Testis (tissue), 3 donors: ENCODE results near the gene GALNT17. TPM values are rescaled to one million over a fixed set of nuclear protein-coding genes. Genes with fewer than 3 reads are reported as not detected.

Experiments used
- DNase-seq: peaks from one replicate; pipeline ENCODE4 v3.0.0-alpha.2; 2019
- H3K27ac ChIP-seq, 2 donors: fragments of 200-600 bp; sonication (generic); one replicate each; pipeline ENCODE4 v1.5.1; 2019
- H3K27me3 ChIP-seq: fragments of 200-600 bp; sonication (generic); one replicate; pipeline ENCODE4 v1.5.1; 2019
- H3K36me3 ChIP-seq: fragments of 200-600 bp; sonication (generic); one replicate; pipeline ENCODE4 v1.5.1; 2017; ENCODE audit warnings: low read depth; ENCODE audit errors: missing control alignments
- H3K4me1 ChIP-seq: fragments of 200-600 bp; sonication (generic); one replicate; pipeline ENCODE4 v1.5.1; 2019
- H3K4me3 ChIP-seq, 2 donors: fragments of 200-600 bp; sonication (generic); one replicate each; pipeline ENCODE4 v1.5.1; 2017 to 2019
- H3K9me3 ChIP-seq: fragments of 200-600 bp; sonication (generic); one replicate; pipeline ENCODE4 v1.5.1; 2017
- POLR2A ChIP-seq: fragments of 450-650 bp; IDR thresholded peaks from one replicate; pipeline ENCODE4 v1.6.1; 2017; ENCODE audit warnings: antibody characterized with exemption, mild to moderate bottlenecking, moderate library complexity
- WGBS, 2 donors: methylation state at CpG; one replicate each; pipeline ENCODE4 v1.1.5; 2018; 5-methylcytosine and 5-hydroxymethylcytosine counted together
- intact Hi-C: fragments of 100-400 bp; cut with DNase I; formaldehyde crosslinking; loops from one replicate; pipeline ENCODE4 v1.15.1; 2023; ENCODE audit warnings: low total_unique reads
- polyA plus RNA-seq: library from polyadenylated mRNA; stranded (reverse); fragments of 350-450 nt; fragmentation: Illumina TruSeq; extraction: RNeasy Lipid Tissue Mini Kit (QIAGEN cat#74804); gene quantifications from one replicate; pipeline ENCODE4 v1.2.3, GENCODE V29; 2014; ENCODE audit warnings: low read depth, low replicate concordance; ENCODE audit not compliant: insufficient read depth
- total RNA-seq, 2 donors: library from RNA; depleted of rRNA; stranded (reverse); fragments of >200 nt; gene quantifications; one replicate each; pipeline ENCODE4 v1.2.3, GENCODE V29; 2016
- TF ChIP-seq, protein P1 (sequence below), 3 experiments: fragments of 450-650 bp in 2 of 3; fragments of 200-600 bp in 1 of 3; sonication (generic) in 1 of 3; IDR thresholded peaks; one replicate each; pipeline ENCODE4 v1.5.1; 2016 to 2019; ENCODE audit warnings: antibody characterized with exemption in 3 of 3, mild to moderate bottlenecking in 2 of 3, moderate library complexity in 1 of 3

GALNT17 gene
- total and polyA plus RNA-seq, 3 donors from 2014 or later: 10.9 to 39.1 (median 29.4) TPM

- Histone ChIP-seq H3K4me1 (no peaks in the 10 kb centered on the region), H3K36me3 (no peaks in the 10 kb centered on the region), H3K4me3 (no peak overlapping the region), H3K27me3 (no peaks in the 10 kb centered on the region), H3K9me3 (no peaks in the 10 kb centered on the region), H3K27ac (no peak overlapping the region)
- WGBS, 2 donors: 91 to 96% methylated on average over 3 of the region's 3 CpGs
- intact Hi-C loops: no loop called here
- no peak for DNase-seq
- TF ChIP-seq, protein P1, sequence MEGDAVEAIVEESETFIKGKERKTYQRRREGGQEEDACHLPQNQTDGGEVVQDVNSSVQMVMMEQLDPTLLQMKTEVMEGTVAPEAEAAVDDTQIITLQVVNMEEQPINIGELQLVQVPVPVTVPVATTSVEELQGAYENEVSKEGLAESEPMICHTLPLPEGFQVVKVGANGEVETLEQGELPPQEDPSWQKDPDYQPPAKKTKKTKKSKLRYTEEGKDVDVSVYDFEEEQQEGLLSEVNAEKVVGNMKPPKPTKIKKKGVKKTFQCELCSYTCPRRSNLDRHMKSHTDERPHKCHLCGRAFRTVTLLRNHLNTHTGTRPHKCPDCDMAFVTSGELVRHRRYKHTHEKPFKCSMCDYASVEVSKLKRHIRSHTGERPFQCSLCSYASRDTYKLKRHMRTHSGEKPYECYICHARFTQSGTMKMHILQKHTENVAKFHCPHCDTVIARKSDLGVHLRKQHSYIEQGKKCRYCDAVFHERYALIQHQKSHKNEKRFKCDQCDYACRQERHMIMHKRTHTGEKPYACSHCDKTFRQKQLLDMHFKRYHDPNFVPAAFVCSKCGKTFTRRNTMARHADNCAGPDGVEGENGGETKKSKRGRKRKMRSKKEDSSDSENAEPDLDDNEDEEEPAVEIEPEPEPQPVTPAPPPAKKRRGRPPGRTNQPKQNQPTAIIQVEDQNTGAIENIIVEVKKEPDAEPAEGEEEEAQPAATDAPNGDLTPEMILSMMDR (IDR thresholded peaks at IDR 0.05): no peak
- TF ChIP-seq POLR2A: no peak
These were observed 11.8 kb upstream of the GALNT17 start for GRCh38 chr7:71120096-71120495.

- no peak overlapping the region for H3K27ac ChIP-seq
- H3K27me3 ChIP-seq: no peaks in the 10 kb centered on the region
- intact Hi-C loops: no loop called here
- TF ChIP-seq, protein P1 (IDR thresholded peaks at IDR 0.05): no peak
- TF ChIP-seq POLR2A: no peak
- no peak overlapping the region for H3K4me3 ChIP-seq
- no peaks in the 10 kb centered on the region for H3K4me1 ChIP-seq
- no peaks in the 10 kb centered on the region for H3K36me3 ChIP-seq
- no peak for DNase-seq
- H3K9me3 ChIP-seq: no peaks in the 10 kb centered on the region
- 75 to 79% methylated on average over 3 of the region's 3 CpGs for WGBS, 2 donors
These were observed 2.8 kb upstream of the GALNT17 start for GRCh38 chr7:71129126-71129525.

- no peaks in the 10 kb centered on the region for H3K27me3 ChIP-seq
- H3K9me3 ChIP-seq: no peaks in the 10 kb centered on the region
- no peaks in the 10 kb centered on the region for H3K4me1 ChIP-seq
- DNase-seq: no peak
- no peaks in the 10 kb centered on the region for H3K36me3 ChIP-seq
- intact Hi-C loops: no loop called here
- TF ChIP-seq, protein P1 (IDR thresholded peaks at IDR 0.05): no peak
- TF ChIP-seq POLR2A: no peak
- 32 to 52% methylated on average over 5 of the region's 5 CpGs for WGBS, 2 donors
- H3K4me3 ChIP-seq: no peak overlapping the region
- no peak overlapping the region for H3K27ac ChIP-seq
These were observed 1.8 kb upstream of the GALNT17 start for GRCh38 chr7:71130031-71130679.

DNA sequence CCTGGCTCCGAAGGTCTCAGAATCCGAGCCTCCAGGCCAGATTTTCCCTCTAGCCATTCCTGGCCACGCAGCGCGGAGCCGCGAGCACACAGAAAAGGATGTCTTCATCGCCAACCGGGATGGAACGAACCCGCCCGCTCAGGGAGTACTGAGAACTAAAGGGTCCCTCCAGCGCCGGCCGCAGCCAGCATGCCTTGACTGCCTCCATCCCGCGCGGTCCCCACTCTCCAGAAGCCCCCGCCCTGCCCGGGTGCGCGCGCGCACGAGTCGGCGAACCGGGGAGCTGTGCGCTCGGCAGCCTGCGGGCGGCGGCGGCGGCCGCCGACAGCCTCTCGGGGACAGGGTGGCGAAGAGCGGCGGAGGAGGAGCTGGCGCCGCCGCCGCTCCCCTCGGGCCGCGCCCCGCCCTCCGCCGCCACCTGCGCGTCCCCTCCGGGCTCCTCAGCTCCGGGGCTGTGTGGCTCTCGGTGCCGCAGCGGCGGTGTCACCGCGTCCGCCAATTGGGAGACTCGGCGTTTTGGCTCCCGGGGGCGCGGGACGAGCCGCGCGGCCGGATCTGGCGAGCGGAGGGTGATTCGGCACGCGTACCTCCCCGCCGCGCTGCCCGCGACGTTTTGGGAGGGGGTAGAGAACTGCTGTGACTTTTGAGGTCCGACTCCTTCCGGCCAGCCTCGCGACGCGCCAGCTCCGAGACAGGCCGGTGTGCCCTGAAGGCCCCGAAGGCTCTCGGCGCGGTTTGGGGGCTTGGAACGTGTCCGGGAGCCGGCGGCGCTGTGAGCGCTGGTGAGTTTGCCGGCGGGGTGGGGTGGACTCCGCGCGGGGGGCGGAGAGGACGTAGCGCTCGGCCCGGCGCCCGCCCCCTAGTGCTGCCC is 453 bp upstream of the GALNT17 start:
- TF ChIP-seq, protein P1 (IDR thresholded peaks at IDR 0.05): peak in 2 of 3 experiments; percentile 15 to 47
- no peak for TF ChIP-seq POLR2A
- peak; percentile 83 for DNase-seq
- Histone ChIP-seq H3K36me3 (no peaks in the 10 kb centered on the region), H3K27me3 (no peaks in the 10 kb centered on the region), H3K4me3 (peak overlapping the region; percentile 66 to 82), H3K27ac (peak overlapping the region; percentile 76 to 82), H3K4me1 (no peaks in the 10 kb centered on the region), H3K9me3 (no peaks in the 10 kb centered on the region)
- intact Hi-C loops: no loop called here
- WGBS, 2 donors: 0% methylated on average over 2 to 72 of the region's 113 CpGs
